HG03457 (cell line): ENCODE results near the gene ALX1.

Experiments used
- ATAC-seq: cut with Tn5 transposase; IDR thresholded peaks from one replicate; pipeline ENCODE4 v1.9.1; 2021; ENCODE audit warnings: moderate number of reproducible peaks; ENCODE audit not compliant: unreplicated experiment

ALX1 gene

GRCh38 chr12:85280165-85280983 lies at the start of gene ALX1:
Gene ALX1 (plus strand): TSS chr12:85280220. CDS start chr12:85280262, 42 bp downstream.
- no peak for ATAC-seq

DNA sequence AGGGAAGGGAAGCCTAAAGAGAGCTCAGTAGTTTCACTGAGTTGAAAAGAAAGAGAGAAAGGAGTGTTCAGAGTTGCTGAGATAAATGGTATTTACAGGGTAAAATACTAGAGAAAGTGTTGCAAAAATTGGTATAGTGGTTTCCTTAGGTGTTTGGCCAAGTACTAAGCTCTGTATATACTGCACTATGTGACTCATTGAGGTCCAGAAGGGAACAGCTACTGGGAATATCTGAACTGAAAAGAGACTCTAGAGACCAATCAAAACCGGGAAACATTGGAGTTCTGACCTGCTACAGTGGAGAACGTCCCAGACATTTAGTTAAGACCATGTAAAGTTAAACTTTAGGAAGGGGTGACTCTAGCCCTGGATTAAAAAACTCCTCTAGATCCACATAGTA lies 42.7 kb upstream of the ALX1 start:
- no peak for ATAC-seq

DNA sequence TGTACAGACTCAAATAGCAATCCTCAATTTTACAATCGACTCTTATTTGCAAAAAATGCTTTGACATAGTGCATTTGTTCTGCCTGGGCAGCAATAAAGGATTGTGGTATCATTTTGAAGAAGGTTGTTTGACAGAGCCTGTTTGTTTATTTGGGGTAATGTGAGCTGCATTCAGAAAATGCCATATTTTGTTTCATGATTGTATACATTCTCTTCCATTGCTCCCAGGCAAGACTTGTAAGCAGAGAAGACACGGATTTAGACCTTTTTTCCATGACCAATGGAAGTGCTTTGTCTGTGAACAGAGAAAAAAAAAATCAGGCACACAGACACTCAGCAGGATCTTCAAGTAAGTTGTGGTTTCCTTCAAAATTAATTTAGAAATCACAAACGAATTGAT lies 35.5 kb upstream of the ALX1 start:
- ATAC-seq, result no peak

DNA sequence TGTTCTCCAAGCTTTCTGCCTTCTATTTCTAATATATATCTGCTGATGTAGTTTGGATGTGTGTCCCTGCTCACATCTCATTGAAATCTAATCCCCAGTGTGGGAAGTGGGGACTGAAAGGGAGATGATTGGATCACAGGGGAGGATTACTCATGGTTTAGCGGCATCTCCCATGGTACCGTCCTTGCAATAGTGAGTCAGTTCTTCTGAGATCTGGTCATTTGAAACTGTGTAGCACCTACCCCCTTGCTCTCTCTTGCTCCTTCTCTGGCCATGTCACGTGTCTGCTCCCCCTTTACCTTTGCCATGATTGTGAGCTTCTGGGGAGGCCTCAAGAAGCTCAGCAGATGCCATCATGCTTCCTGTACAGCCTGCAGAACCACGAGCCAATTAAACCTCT lies 26.2 kb upstream of the ALX1 start:
- no peak for ATAC-seq

DNA sequence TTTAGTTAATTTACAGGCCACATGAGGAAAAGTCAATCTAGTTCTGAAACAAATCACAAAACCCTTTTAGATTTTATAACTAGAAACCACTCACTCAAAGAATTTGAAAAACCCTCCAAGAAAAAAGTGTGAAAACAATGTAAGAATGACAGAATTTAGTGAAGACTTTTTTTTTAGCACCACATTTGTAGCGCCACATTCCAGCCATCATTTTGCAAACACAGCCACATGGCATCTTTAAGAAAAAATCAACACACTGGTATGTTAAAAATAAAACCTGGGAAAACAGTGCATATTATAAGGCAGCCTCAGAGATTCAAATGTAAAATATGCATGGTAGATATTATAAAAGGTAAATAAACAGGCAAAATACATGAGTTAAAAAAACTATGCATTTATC lies 22.3 kb upstream of the ALX1 start:
- no peak for ATAC-seq

- ATAC-seq, result no peak
Observed at GRCh38 chr12:85260447-85260846, 19.6 kb upstream of the ALX1 start.

DNA sequence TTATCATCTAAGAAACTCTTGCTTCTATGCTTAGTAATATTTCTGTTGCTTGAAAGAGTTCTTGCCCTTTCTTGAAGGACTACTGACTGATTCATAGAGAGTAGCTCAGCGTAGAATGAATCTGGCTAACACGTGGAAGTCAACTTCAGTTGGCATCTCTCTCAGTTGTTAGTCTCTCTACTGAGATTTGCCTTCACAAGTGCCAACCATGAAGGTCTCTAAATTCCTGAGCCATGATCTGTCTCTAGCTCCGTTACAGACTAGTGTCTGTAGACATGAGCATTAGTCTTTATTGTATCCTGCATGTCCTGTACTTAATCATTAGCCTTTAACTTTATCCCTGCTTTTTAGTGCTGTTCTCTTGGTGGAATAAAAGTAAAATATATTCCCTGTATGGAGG lies 19.1 kb upstream of the ALX1 start:
- ATAC-seq, result no peak

- no peak for ATAC-seq
Observed at GRCh38 chr12:85266356-85266755, 13.7 kb upstream of the ALX1 start.

DNA sequence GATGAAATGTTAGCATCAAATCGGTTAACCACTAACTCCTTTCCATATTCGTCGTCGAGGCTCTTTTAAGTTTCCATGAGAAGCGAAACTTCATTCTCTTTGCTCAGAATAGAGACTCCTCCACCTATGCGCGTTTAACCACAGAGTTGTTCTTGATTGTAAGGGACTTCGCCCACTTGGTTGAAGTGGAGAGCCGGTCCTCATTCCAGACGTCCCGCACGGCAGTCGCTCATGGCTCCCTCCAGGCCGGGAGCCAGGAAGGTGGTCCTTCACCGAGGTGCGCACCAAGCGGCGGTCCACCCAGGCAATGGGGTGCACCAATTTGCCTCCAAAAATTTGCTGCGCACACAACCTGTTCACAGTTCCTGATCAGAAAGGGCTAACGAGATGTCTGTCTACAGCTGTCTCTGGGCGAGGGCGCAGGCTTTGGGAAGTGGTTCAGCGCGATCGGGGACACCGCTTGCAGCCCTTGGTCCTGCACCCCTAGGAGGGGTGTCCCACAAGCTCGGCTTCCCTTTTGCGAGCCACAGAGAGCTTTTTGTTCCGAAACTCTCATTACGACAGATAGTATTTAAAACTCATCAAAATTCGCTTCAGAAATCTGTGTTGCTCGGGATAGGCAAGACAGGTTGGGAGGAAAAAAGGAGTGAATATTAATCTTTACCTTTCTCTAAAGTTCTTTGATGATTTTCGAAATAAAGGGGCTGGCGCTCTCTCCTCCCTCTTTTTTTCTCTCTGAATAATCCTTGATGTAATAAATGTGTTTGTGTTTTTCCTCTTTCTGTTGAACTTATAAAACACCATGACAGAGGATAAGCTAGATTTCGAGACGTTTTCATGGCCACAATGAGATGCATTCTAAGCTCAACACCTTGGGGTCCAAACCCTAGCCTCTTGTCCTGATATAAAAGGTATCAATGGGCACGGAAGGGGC lies 6.4 kb upstream of the ALX1 start:
- no peak for ATAC-seq

DNA sequence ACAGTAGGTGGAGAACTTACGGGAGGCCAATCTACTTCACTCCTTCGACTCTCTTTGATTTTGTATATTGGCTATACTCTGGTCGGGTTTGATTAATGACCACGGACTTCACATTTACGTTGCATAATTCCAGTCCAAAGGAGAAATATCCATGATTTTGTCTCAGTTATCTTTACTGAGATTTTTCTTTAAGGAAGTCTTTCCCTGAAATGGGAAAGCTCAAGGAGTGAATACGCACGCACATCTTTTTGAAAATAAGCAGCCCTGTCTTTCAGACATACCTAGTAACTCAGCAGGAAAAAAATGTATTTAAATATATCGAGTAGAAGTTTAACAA lies 5.7 kb upstream of the ALX1 start:
- ATAC-seq, result no peak

- ATAC-seq, result no peak
Observed at GRCh38 chr12:85275374-85275773, 4.6 kb upstream of the ALX1 start.

- ATAC-seq, result no peak
Observed at GRCh38 chr12:85277191-85277590, 2.8 kb upstream of the ALX1 start.

DNA sequence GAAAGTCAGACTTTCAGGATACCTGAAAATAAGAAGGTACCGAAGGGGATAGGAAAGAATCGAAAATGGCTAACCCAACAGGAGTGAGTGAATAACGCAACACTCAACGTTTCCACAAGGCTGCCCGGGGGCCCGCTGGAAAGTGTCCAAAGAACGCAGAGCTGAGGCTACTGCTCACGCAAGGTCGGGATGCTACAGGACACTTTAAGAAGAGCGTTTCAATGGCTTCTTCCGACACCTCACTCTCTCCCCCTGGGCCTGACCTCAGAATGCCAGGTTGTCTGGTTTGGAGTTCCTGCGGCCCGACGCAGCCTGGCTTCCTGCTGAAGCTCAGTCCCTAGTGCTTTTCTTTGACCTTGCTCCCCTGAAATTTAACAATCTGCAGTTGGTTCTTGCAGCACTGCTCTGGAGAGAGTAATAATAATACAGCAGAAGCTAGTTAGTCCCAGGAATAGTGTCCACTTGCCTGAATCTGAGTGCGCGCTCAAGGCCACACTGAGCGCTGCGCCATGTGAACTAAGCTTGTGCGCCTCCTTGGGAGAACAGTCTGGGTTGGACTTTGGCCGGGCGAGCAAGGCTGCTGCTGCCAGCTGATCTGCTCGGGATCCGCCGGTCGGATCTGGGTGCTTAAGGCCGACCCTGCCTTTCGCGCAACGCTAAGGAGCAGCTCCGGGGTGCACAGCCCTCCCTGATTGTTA lies 2.0 kb upstream of the ALX1 start:
- no peak for ATAC-seq

GRCh38 chr12:85278598-85279448 lies 1.2 kb upstream of the ALX1 start:
- no peak for ATAC-seq

DNA sequence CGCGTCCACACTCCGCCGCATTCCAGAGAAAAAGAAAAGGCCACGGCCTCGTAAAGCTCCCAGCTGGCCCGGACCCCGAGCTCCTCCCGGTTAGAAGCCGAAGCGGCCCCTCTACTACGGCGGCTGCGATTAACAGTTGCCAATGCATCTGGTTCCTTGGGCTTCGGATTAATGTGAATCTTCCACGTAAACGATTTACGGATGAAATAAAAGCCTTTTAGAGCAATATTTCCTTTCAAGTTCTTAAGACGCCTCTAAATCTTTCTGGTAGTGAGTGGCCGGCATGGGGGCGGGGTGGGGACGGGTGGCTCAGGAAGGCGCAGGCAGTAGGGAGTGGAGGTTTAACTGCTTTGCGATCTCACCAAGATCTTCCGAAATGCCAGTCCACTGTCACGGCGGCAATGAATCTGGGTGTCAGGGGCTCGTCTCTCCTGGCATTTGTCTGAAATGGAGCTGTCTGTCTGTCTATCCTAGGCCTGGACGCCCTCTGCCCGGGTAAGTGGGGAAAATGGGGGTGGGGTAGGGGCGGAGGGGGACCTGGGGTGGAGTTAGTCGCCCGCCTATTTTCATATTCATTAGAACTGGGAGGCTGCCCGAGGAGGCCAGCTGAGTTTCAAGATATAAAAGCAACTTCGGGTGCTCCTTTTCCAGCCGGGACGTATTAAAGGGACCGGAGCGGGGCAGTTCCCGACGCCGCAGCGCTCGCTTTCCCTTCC lies 413 bp upstream of the ALX1 start:
- no peak for ATAC-seq

GRCh38 chr12:85280984-85281630 lies 1.1 kb downstream of the ALX1 start:
- no peak for ATAC-seq

- ATAC-seq, result no peak
Observed at GRCh38 chr12:85281636-85282312, 1.8 kb downstream of the ALX1 start.

GRCh38 chr12:85283560-85283959 lies 3.5 kb downstream of the ALX1 start:
- no peak for ATAC-seq

GRCh38 chr12:85296362-85296761 lies 16.3 kb downstream of the ALX1 start:
- ATAC-seq, result no peak
